Right lobe of liver (tissue), 6 donors: ENCODE results near the gene ING3. TPM values are rescaled to one million over a fixed set of nuclear protein-coding genes. Genes with fewer than 3 reads are reported as not detected.

ENCODE experiments used
- ATAC-seq, 4 donors: fragments of 200-7000 bp; cut with Tn5 transposase; one replicate each; pipeline ENCODE4 v1.9.1; 2020; ENCODE audit warnings: mild to moderate bottlenecking in 4 of 4, moderate library complexity in 4 of 4
- DNase-seq, 3 donors: peaks; one replicate each; pipeline ENCODE4 v3.0.0-alpha.2; 2020
- H3K27ac ChIP-seq, 3 donors: fragments of 200-600 bp; one replicate each; pipeline ENCODE4 v1.8.0; 2022
- H3K27me3 ChIP-seq, 2 donors: fragments of 200-600 bp; one replicate each; pipeline ENCODE4 v1.8.0; 2022
- H3K36me3 ChIP-seq, 4 donors: fragments of 200-600 bp; sonication (generic) in 1 of 4; one replicate each; pipeline versions ENCODE4 v1.5.1 to v1.8.0; 2017 to 2022; ENCODE audit warnings: control low read depth in 1 of 4
- H3K4me1 ChIP-seq, 4 donors: fragments of 200-600 bp; sonication (generic) in 1 of 4; one replicate each; pipeline versions ENCODE4 v1.5.1 to v1.8.0; 2017 to 2022; ENCODE audit warnings: control low read depth in 1 of 4
- H3K4me3 ChIP-seq, 3 donors: fragments of 200-600 bp; one replicate each; pipeline ENCODE4 v1.8.0; 2022
- H3K9me3 ChIP-seq, 4 donors: fragments of 200-600 bp; sonication (generic) in 1 of 4; one replicate each; pipeline versions ENCODE4 v1.5.1 to v1.8.0; 2017 to 2022; ENCODE audit warnings: control low read depth in 1 of 4
- CTCF ChIP-seq, 4 donors: fragments of 200-600 bp in 3 of 4; fragments of 450-650 bp in 1 of 4; IDR thresholded peaks; one replicate each; pipeline versions ENCODE4 v1.5.1 to v1.8.0; 2016 to 2022; ENCODE audit warnings: antibody characterized with exemption in 4 of 4, mild to moderate bottlenecking in 2 of 4
- POLR2A ChIP-seq: fragments of 450-650 bp; IDR thresholded peaks from one replicate; pipeline ENCODE4 v1.6.1; 2017; ENCODE audit warnings: antibody characterized with exemption, mild to moderate bottlenecking
- WGBS: methylation state at CpG from one replicate; pipeline ENCODE4 v1.1.6; 2018; ENCODE audit warnings: low coverage, low lambda C conversion rate; ENCODE audit not compliant: insufficient coverage; ENCODE audit errors: missing lambda C conversion rate; 5-methylcytosine and 5-hydroxymethylcytosine counted together
- intact Hi-C, 2 donors: fragments of 100-400 bp; cut with DNase I; formaldehyde crosslinking; loops; one replicate each; pipeline versions ENCODE4 v1.11.2 to v1.14.1; 2022
- total RNA-seq, 6 experiments: library from RNA; depleted of rRNA in 2 of 6; stranded (reverse); fragments of >200 nt in 2 of 6; fragmentation: NEBNext Ultra II Directional in 3 of 6; extraction: Animal tissue kit (Norgen Biotek cat#: 25700) in 3 of 6; gene quantifications; one replicate each; pipeline versions ENCODE4 v1.1.0 to v1.2.4, GENCODE V29; 2016 to 2023
- donor health status: DM: no; HTN: yes; CAD: no.
- donor health status: DM: no; HTN: no; CAD: no.
- donor health status: DM: no; HTN: no; CAD: no.
- donor health status: DM: no; HTN: yes; CAD: no.
- donor health status: DM: no; HTN: yes; CAD: no.

The ING3 gene
- total RNA-seq, 6 experiments from 2014 or later = 4.5 to 6.5 (median 6.2) TPM

- Histone ChIP-seq H3K4me3 (no peak overlapping the region), H3K9me3 (no peaks in the 10 kb centered on the region), H3K36me3 (peaks cover 0 to 18% (median 5%) of the 10 kb centered on the region in 4 donors), H3K4me1 (peaks cover 0 to 4% (median 0%) of the 10 kb centered on the region in 4 donors), H3K27me3 (no peaks in the 10 kb centered on the region), H3K27ac (no peak overlapping the region)
- 60% methylated on average over 1 of the region's 1 CpG for WGBS
- TF ChIP-seq CTCF (IDR thresholded peaks at IDR 0.05) (no peak), POLR2A (no peak)
- no peak for DNase-seq
- intact Hi-C loops = no loop called here
- no peak for ATAC-seq
Observed at GRCh38 chr7:120961638-120962173, 11.1 kb downstream of the ING3 start.

GRCh38 chr7:120964088-120964487 is 13.5 kb downstream of the ING3 start:
- Histone ChIP-seq H3K9me3 (no peaks in the 10 kb centered on the region), H3K4me3 (no peak overlapping the region), H3K4me1 (peaks cover 0 to 4% (median 0%) of the 10 kb centered on the region in 4 donors), H3K36me3 (peaks cover 0 to 37% (median 11%) of the 10 kb centered on the region in 4 donors), H3K27me3 (no peaks in the 10 kb centered on the region), H3K27ac (no peak overlapping the region)
- intact Hi-C loops = no loop called here
- 100% methylated on average over 1 of the region's 1 CpG for WGBS
- ATAC-seq (no peak), DNase-seq (no peak)
- no peak for TF ChIP-seq POLR2A
- TF ChIP-seq CTCF (IDR thresholded peaks at IDR 0.05) = no peak

- H3K27me3 ChIP-seq = no peaks in the 10 kb centered on the region
- intact Hi-C loops = no loop called here
Observed at GRCh38 chr7:120966961-120967360, 16.4 kb downstream of the ING3 start.

GRCh38 chr7:120973849-120974248 is 23.3 kb downstream of the ING3 start:
- no peak overlapping the region for H3K27ac ChIP-seq
- intact Hi-C loops = no loop called here
- TF ChIP-seq CTCF (IDR thresholded peaks at IDR 0.05) = no peak
- TF ChIP-seq POLR2A = no peak
- H3K36me3 ChIP-seq = peaks cover 0 to 64% (median 22%) of the 10 kb centered on the region in 4 donors
- no peaks in the 10 kb centered on the region for H3K9me3 ChIP-seq
- 69% methylated on average over 1 of the region's 1 CpG for WGBS
- DNase-seq (no peak), ATAC-seq (no peak)
- no peaks in the 10 kb centered on the region for H3K4me1 ChIP-seq
- no peak overlapping the region for H3K4me3 ChIP-seq
- H3K27me3 ChIP-seq = no peaks in the 10 kb centered on the region

More at GRCh38 chr7:120966961-120967360, 16.4 kb downstream of the ING3 start:
- Histone ChIP-seq H3K9me3 (no peaks in the 10 kb centered on the region), H3K36me3 (peaks cover 0 to 63% (median 21%) of the 10 kb centered on the region in 4 donors), H3K27ac (no peak overlapping the region), H3K4me1 (no peaks in the 10 kb centered on the region), H3K4me3 (no peak overlapping the region)
- DNase-seq (no peak), ATAC-seq (no peak)
- TF ChIP-seq CTCF (IDR thresholded peaks at IDR 0.05) (no peak), POLR2A (no peak)
